ENCODE results near the gene NUDT11.
"Not testable (repeated sequence)": the region's sequence is repeated elsewhere in the genome, so short reads cannot be mapped to it uniquely, and the experiment has no call there.

The NUDT11 gene

DNA sequence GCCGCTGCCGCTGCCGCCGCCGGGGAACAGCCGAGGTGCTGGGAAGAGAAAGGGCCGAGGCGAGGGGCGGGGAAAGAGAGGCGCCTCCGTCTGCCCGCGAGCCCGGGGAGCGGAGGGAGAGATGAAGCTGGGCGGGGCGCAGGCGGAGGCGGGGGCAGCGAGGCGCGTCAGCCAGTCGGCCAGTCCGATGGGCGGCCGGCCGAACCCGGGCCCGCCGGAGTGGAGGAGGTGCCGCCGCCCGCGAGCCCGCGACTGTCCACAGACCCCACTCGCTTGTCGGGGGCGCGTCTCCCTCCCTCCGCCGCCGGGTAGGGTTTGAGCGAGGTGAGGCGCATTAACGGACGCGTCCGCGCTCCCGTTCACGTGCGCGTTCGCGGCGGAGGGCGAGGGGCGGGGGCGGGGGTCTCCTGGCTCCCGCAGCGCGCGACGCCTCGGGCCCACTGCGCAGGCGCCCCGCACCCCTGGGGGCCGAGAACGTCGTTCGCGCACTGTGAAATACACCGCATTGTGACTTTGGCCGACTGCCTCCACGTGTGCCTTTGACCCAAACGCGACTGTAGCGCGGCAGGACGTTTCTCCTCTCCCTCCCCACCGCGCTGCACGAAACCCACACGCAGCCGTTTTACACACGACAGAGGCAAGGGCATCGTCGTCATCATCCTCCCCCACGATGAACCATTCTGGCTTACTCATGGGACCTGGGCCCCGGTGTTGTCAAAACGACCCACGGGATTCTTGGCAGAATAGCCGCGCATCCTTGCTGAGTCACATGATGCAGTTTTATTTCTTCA is at the start of gene NUDT11:
TSS of gene NUDT11 (minus strand) at position 92 of the 791 bp plus-strand sequence. CDS start 148 bp downstream, outside the sequence.
- peak in 1 of 2 donors; percentile 25 for DNase-seq (ENCODE audit: low read depth in 1 of 2, low spot score in 1 of 2)

DNA sequence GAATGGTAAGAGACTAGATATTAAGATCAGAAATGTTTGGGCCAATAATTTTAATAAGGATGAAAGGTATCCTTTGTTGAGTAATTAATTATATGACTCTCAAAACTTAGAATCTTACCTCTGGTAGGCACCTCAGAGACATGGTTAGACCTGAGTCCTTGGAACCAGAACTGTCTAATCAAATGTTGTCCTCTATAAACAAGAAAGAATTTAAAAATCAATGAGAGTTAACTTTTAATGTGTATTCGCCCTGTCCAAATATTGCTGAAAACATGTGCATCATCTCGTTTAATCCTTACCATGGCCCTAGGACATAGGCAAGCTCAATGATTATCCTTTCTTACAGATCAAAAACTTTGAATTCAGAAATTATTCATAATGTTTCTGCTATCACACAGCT is 24.0 kb upstream of the NUDT11 start:
- no peak for DNase-seq (ENCODE audit: low read depth in 1 of 2, low spot score in 1 of 2)

DNA sequence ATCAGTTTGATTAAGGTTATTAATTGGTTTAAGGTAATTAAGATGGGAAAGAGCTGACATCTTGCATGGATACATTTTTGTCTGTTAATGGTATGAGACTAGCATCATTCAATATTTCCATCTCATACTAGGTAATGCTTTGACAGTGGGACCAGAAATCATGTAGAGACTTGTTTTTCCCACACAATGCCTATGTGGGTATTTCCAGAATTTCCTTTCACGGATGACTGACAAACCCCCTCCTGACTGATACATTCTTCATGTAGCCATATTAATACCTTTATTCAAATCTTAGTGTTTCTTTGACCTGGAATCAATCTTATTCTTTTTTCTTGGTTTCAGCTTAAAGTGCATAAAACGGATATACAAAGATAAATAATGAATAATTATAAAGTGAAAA is 22.7 kb upstream of the NUDT11 start:
- not testable (repeated sequence) for DNase-seq (ENCODE audit: low read depth in 1 of 2, low spot score in 1 of 2)

DNA sequence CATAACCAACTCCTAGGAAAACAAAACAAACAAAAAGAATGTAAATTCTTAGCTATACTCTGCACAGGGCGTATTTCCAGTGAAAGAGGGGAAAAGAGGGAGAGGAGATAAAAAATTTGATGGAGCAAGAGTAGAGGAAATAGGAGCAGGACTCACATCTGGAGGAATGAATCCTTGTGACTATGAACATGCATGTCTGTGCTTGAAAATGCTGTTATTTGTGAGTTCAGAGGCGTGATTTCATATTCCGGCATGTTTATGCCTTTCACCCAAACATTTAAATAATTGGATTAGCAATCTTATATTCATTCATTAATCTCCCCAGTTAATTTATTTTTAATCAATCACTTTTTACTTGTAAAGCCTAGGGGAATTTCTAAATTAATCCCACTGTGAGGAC is 11.2 kb upstream of the NUDT11 start:
- no peak for DNase-seq (ENCODE audit: low read depth in 1 of 2, low spot score in 1 of 2)

DNA sequence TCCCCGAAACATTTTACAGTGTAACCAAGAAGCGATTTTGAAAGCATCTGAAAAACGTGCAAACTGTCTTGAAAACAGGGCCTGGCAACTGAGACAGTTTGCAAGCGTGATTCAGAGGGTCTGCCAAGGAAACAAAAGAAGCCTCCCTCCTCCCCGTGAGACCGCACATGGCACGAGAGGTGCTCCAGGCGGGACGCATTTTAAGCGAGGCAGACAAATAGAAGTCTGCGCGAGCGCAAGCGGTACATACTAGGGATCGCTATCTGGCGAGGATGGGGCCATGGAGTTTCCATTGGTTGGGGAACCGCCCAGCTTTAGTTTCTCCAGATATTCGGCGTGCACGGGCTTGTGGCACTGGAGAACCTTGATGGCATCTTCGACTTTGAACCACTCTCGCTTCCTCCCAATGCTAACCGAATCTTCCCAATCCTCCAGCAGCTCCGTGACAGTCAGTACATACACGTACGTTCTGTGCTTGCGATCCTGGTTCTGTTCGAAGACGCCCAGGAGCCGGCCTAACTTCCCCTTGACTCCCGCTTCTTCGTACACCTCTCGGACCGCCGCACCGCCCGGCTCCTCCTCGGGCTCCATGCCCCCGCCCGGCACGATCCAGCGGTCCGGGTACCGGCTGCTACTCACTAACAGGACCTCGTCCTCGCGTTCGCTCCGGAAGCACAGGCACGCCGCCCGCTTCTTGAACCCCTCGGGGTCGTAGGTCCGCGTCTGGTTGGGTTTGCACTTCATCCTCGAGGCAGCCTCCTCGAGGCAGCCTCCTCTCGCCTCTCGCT is 497 bp downstream of the NUDT11 start:
- not testable (repeated sequence) for DNase-seq (ENCODE audit: low read depth in 1 of 2, low spot score in 1 of 2)

DNA sequence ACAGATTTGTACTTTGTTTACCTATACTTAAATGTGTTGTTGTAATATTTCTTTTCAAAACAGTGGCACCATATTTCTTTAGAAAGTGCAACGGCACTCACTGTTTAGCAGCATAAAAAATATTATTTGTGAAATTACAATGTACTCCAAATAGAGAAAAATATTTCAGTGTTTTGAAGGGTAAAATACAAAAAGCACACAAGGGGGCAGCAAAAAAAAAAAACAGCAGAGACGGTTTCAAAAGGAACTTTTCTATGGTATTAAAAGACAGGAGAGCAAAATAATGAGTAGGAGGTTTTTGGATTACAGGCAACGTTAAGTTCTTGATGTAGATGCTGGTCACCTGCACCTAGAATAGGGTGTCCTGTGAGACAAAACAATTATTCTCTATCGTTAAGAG is 2.0 kb downstream of the NUDT11 start:
- no peak for DNase-seq (ENCODE audit: low read depth in 1 of 2, low spot score in 1 of 2)

DNA sequence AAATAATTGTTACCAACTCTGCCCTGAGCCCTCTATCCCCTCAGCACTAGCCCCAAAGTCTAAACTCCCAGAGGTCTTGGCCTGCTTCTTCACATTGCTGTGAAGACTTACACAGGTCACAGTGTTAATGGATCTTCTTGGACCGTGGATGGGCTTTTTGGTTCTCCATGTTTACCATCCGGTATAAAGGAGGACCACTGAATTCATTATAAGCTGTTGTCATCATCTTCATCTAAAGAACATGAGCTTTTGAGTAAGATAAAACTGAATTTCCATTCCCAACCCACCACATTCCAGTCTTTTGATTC is 8.5 kb downstream of the NUDT11 start:
- no peak for DNase-seq (ENCODE audit: low read depth in 1 of 2, low spot score in 1 of 2)

DNA sequence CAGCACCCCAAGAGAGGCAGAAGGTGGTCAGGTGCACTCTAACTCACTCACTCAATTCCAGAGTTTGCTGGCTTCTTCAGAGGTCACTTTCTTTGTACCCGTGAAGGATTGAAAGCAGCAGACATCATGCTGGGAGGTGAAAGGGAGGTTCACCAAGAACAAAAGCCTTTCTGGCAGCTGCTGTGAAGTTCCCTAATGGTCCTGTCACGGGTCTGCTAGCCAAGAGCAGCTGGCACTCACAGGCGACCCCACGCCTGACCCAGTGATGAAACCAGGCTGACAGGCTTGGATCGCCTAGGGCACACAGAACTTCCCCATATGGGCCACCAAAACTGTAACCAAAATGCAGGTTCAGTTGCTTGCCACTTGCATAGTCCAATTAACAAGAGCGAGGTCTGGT is 11.8 kb downstream of the NUDT11 start:
- no peak for DNase-seq (ENCODE audit: low read depth in 1 of 2, low spot score in 1 of 2)

DNA sequence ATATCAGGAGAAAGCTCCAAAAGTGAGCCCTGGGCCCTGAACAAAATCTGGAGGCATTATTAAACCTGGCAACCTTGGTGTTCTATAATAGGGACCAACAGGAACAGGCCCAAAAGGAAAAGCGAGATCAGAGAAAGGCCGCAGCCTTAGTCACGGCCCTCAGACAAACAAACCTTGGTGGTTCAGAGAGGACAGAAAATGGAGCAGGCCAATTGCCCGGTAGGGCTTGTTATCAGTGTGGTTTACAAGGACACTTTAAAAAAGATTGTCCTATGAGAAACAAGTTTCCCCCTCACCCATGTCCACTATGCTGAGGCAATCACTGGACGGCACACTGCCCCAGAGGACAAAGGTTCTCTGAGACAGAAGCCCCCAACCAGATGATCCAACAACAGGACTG is 14.0 kb downstream of the NUDT11 start:
- not testable (repeated sequence) for DNase-seq (ENCODE audit: low read depth in 1 of 2, low spot score in 1 of 2)

DNA sequence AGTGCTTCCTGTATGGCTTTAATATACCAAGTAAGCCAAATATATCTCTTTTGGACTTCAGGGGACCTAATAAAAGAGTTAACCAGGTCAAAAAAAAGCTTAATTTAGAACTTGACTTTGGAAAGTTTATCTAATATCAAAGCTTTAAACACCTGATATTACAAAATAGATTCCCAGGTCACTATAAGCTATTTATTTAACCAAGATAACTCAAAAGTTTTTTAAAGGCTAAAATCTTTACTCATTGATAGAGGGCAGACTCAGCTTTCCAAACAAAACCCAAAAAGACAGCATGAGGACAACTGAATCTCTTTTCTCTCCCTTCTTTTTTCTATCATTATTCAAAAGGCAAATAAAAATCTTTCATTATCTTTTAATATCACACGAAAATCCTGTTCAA is 19.5 kb downstream of the NUDT11 start:
- no peak for DNase-seq (ENCODE audit: low read depth in 1 of 2, low spot score in 1 of 2)

DNA sequence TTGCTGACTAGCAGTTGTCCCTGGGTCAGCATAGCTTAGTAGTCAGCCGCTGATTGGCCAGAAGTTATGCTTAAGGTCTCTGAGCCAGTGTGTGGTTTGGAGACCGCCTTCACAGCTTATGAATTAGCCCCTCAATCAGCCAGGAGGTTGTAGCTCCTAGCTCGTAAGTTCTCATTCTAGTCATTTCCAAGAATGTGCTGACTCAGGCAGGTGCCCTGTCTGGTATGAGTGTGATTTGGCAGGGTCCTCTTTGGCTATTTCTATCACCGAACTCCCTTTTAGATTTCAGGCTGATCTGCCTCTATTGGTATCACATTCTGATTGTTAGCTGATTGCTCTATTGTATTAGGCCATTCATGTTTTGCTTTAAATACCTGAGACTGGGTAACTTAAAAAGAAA is 33.1 kb downstream of the NUDT11 start:
- no peak for DNase-seq (ENCODE audit: low read depth in 1 of 2, low spot score in 1 of 2)

DNA sequence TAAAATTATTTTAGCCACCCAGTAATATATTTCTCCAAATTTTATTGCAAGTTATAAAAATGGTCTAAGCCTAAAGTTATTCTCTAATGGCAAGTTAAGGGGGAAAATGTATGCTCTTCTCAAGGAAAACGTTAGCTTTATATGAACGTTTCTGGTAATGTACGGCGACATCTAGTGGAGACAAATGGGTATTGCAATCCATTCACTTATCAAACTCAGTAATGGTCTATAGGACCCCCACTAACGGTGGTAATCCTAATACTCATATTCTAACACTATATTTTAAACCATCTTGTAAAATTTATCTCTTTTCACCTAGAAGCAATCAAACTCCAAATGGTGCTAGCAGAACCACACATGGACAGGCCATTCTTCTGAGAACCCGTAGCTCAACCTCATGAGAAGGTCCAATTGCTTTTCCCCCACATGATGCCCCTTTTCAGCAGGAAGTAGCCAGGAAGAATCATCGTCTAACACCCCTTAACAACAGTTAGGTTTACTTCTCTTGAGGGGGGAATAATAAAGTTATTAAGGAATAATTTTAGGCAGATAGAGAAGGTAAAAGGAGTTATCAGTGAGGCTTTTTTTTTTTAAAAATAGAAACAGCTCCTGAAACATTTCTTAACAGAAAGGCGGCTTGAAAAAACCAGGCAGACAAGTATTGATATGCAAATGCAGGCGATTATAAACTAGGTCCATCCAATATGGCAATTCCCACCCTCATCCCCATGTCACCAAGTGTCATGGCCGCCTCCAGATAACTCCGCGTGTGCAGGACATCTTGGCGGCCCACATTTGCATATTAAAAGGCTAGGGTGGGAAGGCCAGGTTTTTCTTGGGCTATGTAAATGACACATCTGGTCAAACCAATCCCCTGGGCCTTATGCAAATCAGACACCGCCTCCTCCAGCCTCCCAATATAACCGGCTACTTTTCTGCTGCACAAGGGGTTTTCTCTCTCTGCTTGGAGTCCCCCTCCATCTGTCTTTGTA is 35.0 kb downstream of the NUDT11 start:
- no peak for DNase-seq (ENCODE audit: low read depth in 1 of 2, low spot score in 1 of 2)

DNA sequence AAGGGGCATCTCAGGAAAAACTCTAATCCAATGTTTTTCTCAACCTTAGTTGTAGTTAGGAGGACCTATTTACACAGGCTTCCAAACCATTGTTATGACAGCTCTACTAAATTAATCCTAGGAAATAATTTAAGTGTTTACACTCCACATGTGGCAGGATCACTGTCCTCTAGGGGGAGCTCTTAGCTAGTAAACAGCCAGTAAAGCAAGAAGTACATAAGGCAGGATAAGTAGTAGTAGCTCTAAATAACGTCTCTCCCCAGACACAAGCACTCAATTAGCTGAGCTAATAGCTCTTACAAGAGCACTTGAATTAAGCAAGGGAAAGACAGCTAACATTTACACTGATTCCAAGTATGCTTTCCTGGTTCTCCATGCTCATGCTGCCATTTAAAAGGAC is 37.3 kb downstream of the NUDT11 start:
- DNase-seq (ENCODE audit: low read depth in 1 of 2, low spot score in 1 of 2) = no peak

DNA sequence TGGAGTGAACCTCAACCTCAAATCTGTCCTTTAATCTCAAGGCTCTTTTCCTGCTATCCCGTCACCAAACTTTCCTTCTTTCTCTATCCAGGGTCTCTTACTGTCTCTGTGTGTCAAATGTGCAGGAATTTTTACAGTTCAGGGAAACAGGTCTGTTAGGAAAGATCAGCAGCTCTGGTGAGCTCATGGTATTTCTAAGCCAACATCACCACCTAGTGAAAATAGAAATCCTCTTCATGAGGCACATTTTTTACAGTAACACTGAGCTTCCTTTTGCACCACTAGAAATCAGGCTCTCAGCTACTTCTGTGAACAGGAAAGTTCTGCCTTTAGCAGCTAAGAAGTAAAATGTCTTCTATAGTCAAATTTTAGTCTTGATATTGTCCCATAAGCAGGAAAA is 39.6 kb downstream of the NUDT11 start:
- no peak for DNase-seq (ENCODE audit: low read depth in 1 of 2, low spot score in 1 of 2)

DNA sequence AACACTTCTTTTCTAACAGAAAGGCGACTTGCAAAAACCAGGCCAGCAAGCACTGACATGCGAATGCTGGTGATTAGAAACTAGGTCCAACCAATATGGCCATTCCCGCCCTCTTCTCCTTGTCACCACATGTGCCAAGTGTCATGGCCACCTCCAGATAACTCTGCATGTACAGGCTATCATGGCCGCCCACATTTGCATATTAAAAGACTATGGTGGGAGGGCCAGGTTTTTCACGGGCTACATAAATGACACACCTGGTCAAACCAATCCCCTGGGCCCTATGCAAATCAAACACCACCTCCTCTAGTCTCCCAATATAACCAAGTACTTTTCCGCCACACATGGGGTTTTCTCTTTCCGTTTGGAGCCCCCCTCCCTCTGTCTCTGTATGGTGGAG is 40.1 kb downstream of the NUDT11 start:
- no peak for DNase-seq (ENCODE audit: low read depth in 1 of 2, low spot score in 1 of 2)

DNA sequence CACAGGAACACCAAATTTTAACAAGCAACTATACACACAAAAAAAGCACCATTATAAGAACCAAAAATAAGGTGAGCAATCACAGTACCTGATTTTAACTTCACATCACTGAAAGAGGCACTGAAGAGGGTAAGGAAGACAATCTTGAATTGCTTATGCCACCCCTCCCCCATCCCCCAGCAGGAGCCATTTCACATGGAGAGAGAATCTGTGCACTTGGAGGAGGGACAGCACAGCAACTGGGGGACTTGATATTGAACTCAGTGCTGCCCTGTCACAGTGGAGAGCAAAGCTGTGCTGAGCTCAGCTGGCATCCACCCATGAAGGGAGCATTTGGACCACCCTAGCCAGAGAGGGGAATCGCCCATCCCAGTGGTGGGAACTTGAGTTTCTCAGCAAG is 56.0 kb downstream of the NUDT11 start:
- no peak for DNase-seq (ENCODE audit: low read depth in 1 of 2, low spot score in 1 of 2)
